Fibroblast of skin of left biceps (primary cell): ENCODE data around the gene KLF2.

Experiments used
- DNase-seq, 2 experiments: peaks; one replicate each; pipeline ENCODE4 v3.0.0-alpha.2; 2013; ENCODE audit warnings: low read depth in 2 of 2

Gene KLF2

DNA sequence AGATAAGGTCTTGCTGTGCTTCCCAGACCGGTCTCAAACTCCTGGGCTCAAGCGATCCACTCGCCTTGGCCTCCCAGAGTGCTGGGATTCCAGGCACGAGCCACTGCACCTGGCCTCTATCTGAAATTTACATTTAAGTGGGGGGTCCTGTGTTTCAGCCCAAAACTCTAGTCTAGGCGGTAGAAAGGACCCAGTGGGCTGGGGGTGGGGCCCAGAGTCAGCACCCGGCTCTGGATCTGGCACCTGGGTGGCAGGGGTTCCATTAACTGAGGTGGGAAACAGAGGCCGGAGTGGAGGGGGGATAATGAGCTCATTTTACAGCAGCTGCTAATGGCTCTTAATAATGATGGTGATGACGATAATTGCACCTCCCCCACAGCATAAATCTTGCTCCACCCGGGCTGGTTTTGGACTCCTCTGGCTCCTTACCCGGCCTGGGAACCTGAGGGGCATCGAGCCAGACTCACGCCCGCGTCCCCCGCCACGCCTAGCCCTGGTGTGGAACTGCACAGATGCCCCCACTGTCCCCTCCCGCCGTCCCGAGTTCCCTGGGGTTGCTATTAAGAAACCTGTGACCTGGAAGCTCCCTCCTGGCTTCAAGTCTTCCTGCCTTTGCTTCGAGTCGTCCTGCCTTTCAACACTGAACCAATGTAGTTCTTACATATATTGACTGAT lies 17.8 kb upstream of the KLF2 start:
- no peak for DNase-seq

- DNase-seq, result no peak
Observed at GRCh38 chr19:16308081-16308480, 16.5 kb upstream of the KLF2 start.

GRCh38 chr19:16309643-16310042 lies 15.0 kb upstream of the KLF2 start:
- DNase-seq, result no peak

DNA sequence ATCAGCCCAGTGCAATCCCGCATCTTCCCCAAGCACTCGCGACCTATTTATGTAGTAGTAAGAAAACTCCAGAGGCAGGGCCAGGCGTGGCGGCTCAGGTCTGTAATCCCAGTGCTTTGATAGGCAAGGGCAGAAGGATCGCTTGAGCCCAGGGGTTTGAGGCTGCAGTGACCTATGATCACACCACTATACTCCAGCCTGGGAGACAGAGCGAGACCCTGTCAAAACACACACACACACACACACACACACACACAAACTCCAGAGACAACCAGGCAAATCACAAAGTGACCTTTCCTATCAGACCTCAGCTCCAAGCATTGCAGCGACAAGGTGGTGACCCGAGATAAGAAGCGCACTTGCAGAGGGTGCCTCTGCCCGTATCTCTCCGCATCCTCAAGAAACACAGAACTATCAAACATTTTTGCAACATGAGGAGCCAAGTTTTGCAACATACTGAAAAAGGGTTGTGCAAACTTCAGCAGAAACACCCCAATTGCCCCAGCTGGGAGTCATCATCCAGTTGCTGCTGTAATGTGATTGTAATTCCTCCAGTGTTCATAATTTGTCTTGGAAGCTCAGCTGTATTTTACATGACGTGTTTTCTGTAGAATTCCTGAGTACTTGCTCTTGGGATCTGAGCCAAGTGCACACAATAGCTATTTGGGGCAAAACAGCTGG lies 8.7 kb upstream of the KLF2 start:
- DNase-seq, result peak; percentile 98

DNA sequence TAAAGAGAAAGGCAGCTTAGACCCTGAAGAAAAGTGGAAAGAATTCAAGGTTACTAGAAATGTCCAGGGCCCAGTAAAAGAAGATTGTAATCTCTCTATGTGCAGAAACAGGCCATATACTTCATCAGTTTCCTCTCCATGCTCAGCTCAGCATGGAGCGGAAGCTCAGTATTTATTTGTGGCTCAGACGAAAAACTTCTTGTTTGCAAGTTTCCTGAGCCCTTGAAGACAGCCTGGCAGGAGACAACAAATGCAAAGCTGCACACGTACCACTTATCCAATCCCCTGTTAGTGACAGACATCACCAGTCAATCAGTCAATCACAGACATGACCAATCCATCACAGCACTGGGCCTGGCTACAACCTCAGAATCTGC lies 8.1 kb upstream of the KLF2 start:
- no peak for DNase-seq

- DNase-seq, result peak; percentile 55 to 57
Observed at GRCh38 chr19:16319481-16319880, 5.1 kb upstream of the KLF2 start.

DNA sequence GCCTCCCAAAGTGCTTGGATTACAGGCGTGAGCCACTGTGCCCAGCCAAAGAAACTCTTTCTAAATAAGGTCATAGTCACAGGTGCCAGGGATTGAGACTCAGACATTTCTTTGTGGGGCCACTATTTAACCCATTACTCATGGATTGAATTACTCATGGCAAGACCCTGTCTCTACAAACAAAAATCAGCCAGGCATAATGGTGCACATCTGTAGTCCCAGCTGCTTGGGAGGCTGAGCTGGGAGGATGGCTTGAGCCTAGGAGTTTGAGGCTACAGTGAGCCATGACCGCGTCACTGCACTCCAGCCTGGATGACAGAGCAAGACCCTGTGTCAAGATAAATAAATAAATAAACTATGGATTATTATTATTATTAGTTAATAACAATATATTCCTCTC lies 3.6 kb upstream of the KLF2 start:
- DNase-seq, result no peak

- DNase-seq, result no peak
Observed at GRCh38 chr19:16325161-16325527, 518 bp downstream of the KLF2 start.

DNA sequence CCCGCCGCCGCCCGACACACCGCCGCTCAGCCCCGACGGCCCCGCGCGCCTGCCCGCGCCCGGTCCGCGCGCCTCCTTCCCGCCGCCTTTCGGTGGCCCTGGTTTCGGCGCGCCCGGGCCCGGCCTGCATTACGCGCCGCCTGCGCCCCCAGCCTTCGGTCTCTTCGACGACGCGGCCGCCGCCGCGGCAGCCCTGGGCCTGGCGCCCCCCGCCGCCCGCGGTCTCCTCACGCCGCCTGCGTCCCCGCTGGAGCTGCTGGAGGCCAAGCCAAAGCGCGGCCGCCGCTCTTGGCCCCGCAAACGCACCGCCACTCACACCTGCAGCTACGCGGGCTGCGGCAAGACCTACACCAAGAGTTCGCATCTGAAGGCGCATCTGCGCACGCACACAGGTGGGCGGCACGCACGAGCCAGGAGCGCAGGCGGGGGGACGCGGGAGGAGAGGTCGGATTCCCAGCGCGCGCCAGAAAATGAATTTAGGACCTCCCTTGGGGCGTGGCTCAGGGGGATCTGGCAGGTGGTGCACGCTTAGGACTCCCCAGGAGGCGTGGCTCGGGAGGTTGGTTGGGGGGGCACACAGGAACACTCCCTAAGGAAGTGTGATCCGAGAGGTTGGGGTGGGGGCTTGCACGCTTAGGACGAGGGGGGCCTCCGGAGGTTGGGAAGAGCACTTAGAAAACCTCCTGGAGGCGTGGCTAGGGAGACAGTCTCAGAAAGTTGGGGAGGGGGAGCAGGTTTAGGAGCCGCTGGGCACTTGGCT lies 1.2 kb downstream of the KLF2 start:
- no peak for DNase-seq

- DNase-seq, result no peak
Observed at GRCh38 chr19:16326401-16327168, 2.0 kb downstream of the KLF2 start.

- DNase-seq, result no peak
Observed at GRCh38 chr19:16327169-16327475, 2.5 kb downstream of the KLF2 start.

GRCh38 chr19:16327501-16327900 lies 2.9 kb downstream of the KLF2 start:
- no peak for DNase-seq

- DNase-seq, result peak in 1 of 2 experiments; percentile 47
Observed at GRCh38 chr19:16327911-16328823, 3.5 kb downstream of the KLF2 start.

GRCh38 chr19:16328824-16329482 lies 4.3 kb downstream of the KLF2 start:
- no peak for DNase-seq

DNA sequence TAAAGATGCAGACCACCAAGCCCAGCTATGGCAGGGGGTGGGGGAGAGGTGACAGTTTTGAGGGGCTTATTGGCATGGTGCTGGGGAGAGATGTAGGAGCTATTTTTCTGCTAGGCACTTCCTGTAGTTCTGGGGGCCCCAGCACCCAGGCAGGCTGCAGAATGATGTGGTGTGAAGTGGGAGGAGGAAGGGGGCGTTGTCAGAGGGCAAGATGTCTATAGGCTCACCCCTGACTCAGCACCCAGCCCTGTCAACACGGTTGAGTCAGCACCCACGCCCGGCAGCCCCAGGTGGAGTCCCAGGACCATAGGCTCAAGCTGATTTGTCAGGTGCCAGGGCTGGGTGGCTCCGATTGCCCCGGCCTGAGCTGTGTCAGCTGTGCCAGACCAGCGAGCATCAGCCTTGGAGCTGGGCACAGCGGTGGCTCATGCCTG lies 5.8 kb downstream of the KLF2 start:
- DNase-seq, result no peak

DNA sequence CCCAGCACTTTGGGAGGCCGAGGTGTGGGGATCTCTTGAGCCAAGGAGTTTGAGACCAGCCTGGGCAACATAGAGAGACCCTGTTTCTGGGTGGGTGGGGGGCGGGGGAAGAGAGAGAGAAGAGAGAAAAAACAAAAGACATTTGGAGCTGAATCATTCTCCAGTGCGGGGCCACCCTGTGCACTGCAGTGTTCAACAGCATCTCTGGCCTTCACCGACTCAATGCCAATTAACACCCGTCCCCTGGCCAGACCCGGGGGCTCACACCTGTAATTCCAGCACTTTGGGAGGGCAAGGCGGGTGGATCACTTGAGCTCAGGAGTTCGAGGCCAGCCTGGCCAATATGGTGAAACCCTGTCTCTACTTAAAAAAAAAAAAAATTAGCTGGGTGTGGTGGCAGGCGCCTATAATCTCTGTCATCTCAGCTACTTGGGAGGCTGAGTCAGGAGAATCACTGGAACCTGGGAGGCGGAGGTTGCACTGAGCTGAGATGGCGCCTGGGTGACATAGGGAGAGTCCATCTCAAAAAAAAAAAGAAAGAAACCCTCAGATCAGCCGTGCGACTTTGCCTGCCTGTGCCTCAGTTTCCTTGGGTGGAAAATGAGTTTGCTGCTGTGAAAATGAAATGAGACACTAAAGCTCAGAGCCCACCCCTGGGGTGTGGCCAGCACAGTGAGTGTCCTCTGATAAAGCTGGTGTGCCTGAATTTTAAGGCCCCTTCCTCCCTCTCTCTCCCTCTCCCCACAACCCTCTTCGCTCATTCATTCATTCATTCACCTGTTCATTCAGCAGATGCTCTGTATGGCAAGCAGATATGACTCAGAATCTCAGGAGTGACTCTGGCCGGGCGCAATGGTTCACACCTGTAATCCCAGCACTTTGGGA lies 6.4 kb downstream of the KLF2 start:
- no peak for DNase-seq

GRCh38 chr19:16333001-16333586 lies 8.5 kb downstream of the KLF2 start:
- DNase-seq, result no peak

- DNase-seq, result no peak
Observed at GRCh38 chr19:16334411-16334810, 9.8 kb downstream of the KLF2 start.

DNA sequence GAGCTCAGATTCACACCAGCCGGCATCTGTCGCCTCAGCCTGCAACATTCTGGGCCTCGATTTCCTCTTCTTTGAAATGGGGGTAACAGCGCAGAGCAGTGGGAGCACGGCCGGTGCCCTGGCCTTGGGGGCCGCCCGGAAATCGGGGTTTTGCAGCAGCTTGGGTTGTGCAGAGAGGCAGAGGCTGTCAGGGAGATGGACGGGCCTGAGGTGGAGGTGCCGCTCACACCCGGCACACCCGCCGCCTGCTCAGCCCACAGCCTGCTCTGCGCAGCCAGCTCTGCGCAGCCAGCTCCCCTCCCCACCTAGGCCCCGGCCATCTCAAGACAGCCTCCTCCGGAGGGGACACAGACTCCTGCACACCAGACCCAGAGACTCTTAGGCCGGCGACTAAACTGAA lies 10.6 kb downstream of the KLF2 start:
- DNase-seq, result no peak
